ENCODE results near the gene HP1BP3. TPM values are rescaled to one million over a fixed set of nuclear protein-coding genes. Genes with fewer than 3 reads are reported as not detected.
"Not testable (repeated sequence)": the region's sequence is repeated elsewhere in the genome, so short reads cannot be mapped to it uniquely, and the experiment has no call there.

The HP1BP3 gene
- total RNA-seq, 1 donor, result 279 TPM

DNA sequence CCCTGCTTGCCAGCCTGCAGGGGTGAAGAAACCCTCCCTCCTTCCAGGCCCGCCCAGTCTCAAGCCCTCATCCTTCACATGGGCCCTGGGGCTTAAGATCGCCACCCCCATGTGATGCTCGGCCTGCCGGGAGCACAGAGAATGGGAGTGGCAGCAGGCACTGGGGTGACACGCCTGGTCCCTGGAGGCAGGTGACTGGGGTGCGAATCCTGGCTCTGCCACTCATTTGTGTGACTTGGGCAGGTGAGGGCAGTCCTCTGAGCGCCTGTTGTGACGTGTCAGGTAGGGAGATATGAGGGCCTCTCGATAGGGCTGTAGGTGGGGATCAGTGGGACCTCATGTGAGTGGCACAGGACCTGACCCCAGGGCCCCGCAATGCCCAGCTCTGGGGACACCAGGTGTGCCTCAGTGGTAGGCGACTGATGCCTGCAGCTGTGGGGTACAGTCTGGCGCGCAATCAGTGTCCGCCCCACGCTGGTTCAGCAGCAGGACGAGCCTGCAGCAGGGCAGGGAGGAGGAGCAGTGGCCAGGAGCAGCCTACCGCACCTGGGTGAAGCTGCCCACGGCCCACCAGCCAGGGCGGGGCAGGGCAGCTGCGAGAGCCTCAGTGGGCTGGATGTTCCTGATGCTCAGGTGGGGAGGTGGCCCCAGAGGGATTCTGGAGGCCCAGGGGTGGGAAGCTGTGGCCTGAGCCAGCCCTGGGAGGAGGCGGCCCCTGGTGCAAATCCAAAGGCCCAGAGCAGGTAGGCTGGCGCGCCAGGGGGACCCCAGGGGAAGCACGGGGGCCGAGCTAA is 60.8 kb downstream of the HP1BP3 start:
- Histone ChIP-seq H3K4me1 (ENCODE audit: insufficient read depth, low read length) (peaks cover 3% of the 10 kb centered on the region), H3K4me3 (ENCODE audit: low read length) (no peak overlapping the region), H3K27me3 (ENCODE audit: insufficient read depth, low read length) (peaks cover 23% of the 10 kb centered on the region), H3K9me3 (ENCODE audit: low read depth, low read length) (no peaks in the 10 kb centered on the region)

DNA sequence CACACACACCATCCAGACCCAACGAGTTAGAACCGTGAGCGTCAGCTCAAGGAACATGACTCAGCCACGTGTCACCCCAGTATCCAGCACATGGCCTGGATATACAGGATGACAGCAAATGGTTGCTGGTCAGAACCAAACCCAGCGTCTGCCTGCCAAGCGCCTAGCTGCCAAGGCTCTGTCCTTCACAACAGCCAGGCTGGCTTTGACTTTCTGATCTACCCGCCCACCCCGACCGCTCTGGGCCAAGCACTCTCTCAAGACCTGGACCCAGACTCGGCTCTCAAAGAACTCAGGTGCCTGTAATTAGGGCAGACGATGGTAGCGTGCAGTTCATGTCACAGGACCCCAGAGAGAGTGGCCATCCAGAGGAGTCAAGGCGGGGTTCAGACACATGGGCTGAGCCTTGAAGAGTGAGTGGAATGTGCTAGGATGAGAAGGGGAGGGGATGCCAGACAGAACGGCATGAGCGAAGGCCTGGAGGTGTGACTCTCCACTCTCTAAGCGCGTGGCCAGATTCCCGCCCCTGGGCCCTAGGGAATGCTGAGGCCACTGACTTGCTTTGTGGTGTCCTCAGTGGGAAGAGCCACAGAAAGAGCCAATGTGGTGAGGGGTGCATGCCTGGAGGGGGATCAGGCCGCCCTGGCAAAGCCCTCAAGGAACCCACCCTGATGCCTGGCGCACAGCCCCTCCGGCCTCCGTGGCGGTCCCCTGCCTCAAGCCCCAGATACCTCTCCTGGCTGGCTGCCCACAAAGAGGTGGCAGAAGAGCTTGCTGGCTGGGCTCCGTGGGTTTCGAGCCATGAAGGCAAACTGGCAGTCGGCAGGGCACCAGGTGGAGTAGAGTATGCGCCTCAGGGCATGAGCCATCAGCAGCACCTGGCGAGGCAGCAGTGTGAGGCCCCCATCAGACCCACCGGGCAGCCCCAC is 61.7 kb downstream of the HP1BP3 start:
- Histone ChIP-seq H3K27me3 (ENCODE audit: insufficient read depth, low read length) (peaks cover 14% of the 10 kb centered on the region), H3K4me1 (ENCODE audit: insufficient read depth, low read length) (no peaks in the 10 kb centered on the region), H3K9me3 (ENCODE audit: low read depth, low read length) (no peaks in the 10 kb centered on the region), H3K4me3 (ENCODE audit: low read length) (no peak overlapping the region)

GRCh38 chr1:20724364-20725188 is 62.5 kb downstream of the HP1BP3 start:
- Histone ChIP-seq H3K4me1 (ENCODE audit: insufficient read depth, low read length) (no peaks in the 10 kb centered on the region), H3K4me3 (ENCODE audit: low read length) (no peak overlapping the region), H3K9me3 (ENCODE audit: low read depth, low read length) (no peaks in the 10 kb centered on the region), H3K27me3 (ENCODE audit: insufficient read depth, low read length) (peaks cover 5% of the 10 kb centered on the region)

DNA sequence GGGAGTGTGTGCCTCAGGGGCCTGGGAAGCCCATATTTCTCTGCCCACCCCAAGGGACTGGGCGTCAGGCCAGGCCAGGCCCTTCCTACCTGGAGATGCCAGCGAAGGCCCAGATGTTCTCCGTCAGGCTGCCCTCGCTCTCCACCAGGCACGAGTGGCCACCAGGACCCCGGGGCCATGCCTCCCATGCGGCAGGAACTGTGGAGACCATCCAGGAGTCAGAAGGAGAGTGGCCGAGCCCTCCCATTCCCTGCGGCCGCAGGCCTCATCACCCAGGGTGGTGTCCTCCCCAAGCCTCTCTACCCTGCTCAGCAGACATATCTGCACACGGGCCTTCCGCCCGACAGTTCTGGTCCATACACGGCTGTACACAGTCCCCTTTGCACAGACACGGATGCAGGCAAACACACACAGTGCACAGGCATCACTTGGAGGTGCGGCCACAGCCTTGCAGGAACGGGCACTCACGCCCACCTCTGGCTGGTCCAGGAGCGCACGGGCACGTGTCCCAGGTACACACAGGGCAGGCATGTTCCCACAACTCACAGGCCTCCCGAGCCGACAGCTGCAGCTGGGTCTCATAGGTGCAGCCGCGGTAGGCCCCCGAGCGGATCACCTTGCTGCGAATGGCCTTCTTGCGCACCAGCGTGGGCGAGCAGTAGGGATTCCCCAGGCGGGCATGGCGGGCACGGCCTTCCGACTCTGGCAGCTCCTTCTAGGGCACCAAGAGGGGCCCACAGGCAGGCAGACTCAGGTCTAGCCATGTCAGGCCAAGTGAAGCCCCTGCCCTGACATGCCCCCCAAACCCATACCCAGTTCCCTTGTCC is 63.4 kb downstream of the HP1BP3 start:
- Histone ChIP-seq H3K9me3 (ENCODE audit: low read depth, low read length) (no peaks in the 10 kb centered on the region), H3K4me3 (ENCODE audit: low read length) (no peak overlapping the region), H3K4me1 (ENCODE audit: insufficient read depth, low read length) (no peaks in the 10 kb centered on the region), H3K27me3 (ENCODE audit: insufficient read depth, low read length) (peaks cover 8% of the 10 kb centered on the region)

- Histone ChIP-seq H3K4me3 (ENCODE audit: low read length) (no peak overlapping the region), H3K4me1 (ENCODE audit: insufficient read depth, low read length) (no peaks in the 10 kb centered on the region), H3K27me3 (ENCODE audit: insufficient read depth, low read length) (peaks cover 13% of the 10 kb centered on the region), H3K9me3 (ENCODE audit: low read depth, low read length) (no peaks in the 10 kb centered on the region)
Observed at GRCh38 chr1:20723159-20723536, 64.0 kb downstream of the HP1BP3 start.

DNA sequence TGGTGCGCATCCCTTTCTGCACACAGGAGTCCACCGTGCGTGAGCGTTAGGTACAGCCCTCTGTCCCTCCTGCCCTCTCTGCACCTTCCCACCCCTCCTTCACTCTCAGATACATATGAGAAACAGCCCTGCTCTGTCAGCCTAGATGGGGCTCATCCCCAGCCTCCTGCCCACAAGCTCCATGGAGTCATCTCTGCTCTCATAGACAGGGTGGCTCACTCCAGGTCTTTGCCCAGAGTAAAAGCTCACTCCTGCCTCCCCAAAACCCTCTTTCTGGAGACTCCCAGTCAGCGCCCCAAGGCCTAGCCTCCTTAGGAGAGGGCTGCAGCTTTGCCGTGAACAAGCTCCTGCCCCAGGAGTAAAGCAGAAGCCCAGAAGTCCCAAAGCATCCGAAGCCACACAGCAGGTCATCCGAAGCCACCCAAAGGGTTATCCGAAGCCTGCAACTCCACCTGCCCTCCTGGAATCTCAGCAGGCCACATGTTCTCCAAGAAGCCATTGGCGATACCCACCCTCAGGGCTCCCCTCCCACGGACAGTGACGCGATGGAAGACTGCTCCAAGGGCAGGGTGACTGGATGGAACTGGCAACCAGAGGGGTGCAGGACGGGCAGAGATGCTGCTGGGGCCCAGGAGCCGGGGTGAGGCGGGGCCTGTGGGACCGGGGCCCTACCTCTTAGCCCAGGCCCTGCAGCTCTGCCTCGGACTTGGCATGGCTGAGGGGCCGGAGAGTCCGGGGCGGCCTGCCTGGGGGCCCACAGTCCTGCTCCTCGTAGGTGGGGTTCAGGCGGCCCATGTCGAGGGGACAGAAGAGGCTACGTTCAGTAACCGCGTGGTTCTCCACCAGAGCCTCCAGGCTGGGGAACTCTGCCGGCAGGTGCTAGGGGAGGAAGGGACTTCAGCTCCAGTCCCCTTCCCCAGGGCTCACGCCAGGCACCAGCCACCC is 65.7 kb downstream of the HP1BP3 start:
- Histone ChIP-seq H3K9me3 (ENCODE audit: low read depth, low read length) (no peaks in the 10 kb centered on the region), H3K27me3 (ENCODE audit: insufficient read depth, low read length) (peaks cover 26% of the 10 kb centered on the region), H3K4me1 (ENCODE audit: insufficient read depth, low read length) (peaks cover 8% of the 10 kb centered on the region), H3K4me3 (ENCODE audit: low read length) (no peak overlapping the region)

DNA sequence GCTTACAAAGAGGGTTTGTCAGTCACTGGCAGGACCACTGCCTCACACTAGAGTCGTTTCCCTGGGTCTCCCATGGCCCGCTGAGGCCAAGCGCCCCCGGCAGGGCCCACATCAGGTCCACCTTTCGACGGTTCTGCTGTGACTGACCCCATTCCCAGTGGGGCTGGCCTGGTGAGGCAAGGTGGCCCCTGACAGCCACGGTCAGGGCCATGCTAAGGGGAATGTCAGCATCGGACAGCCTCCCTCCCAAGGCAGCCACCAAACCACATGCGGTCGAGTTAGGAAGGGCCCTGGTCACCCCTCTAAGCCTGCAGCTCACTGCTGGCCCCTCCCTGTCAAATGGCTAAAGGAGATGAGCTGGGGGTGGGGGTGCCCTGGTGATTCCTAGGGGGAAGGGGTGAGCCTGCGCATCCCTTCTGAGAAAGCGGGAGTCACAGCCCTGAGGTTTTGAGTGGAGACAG is 66.4 kb downstream of the HP1BP3 start:
- Histone ChIP-seq H3K4me1 (ENCODE audit: insufficient read depth, low read length) (peaks cover 8% of the 10 kb centered on the region), H3K4me3 (ENCODE audit: low read length) (no peak overlapping the region), H3K9me3 (ENCODE audit: low read depth, low read length) (no peaks in the 10 kb centered on the region), H3K27me3 (ENCODE audit: insufficient read depth, low read length) (peaks cover 31% of the 10 kb centered on the region)

- H3K9me3 ChIP-seq (ENCODE audit: low read depth, low read length), result no peaks in the 10 kb centered on the region
- H3K4me3 ChIP-seq (ENCODE audit: low read length), result no peak overlapping the region
- H3K4me1 ChIP-seq (ENCODE audit: insufficient read depth, low read length), result peaks cover 8% of the 10 kb centered on the region
- peaks cover 31% of the 10 kb centered on the region for H3K27me3 ChIP-seq (ENCODE audit: insufficient read depth, low read length)
Observed at GRCh38 chr1:20719871-20720620, 67.1 kb downstream of the HP1BP3 start.

- Histone ChIP-seq H3K9me3 (ENCODE audit: low read depth, low read length) (no peaks in the 10 kb centered on the region), H3K27me3 (ENCODE audit: insufficient read depth, low read length) (peaks cover 31% of the 10 kb centered on the region), H3K4me1 (ENCODE audit: insufficient read depth, low read length) (peaks cover 8% of the 10 kb centered on the region), H3K4me3 (ENCODE audit: low read length) (no peak overlapping the region)
Observed at GRCh38 chr1:20719261-20719660, 67.8 kb downstream of the HP1BP3 start.

- peaks cover 31% of the 10 kb centered on the region for H3K27me3 ChIP-seq (ENCODE audit: insufficient read depth, low read length)
- H3K4me3 ChIP-seq (ENCODE audit: low read length); H3K9me3 ChIP-seq (ENCODE audit: low read depth, low read length); H3K4me1 ChIP-seq (ENCODE audit: insufficient read depth, low read length): not testable (repeated sequence)
Observed at GRCh38 chr1:20718343-20718882, 68.7 kb downstream of the HP1BP3 start.

GRCh38 chr1:20717452-20718342 is 69.4 kb downstream of the HP1BP3 start, which contains the start of gene KIF17:
TSS of gene KIF17 (minus strand) at chr1:20718007. CDS start at chr1:20717706, 301 bp downstream.
- Histone ChIP-seq H3K27me3 (ENCODE audit: insufficient read depth, low read length) (peaks cover 31% of the 10 kb centered on the region), H3K9me3 (ENCODE audit: low read depth, low read length) (no peaks in the 10 kb centered on the region), H3K4me3 (ENCODE audit: low read length) (no peak within 1 kb of the TSS), H3K4me1 (ENCODE audit: insufficient read depth, low read length) (peaks cover 8% of the 10 kb centered on the region)

DNA sequence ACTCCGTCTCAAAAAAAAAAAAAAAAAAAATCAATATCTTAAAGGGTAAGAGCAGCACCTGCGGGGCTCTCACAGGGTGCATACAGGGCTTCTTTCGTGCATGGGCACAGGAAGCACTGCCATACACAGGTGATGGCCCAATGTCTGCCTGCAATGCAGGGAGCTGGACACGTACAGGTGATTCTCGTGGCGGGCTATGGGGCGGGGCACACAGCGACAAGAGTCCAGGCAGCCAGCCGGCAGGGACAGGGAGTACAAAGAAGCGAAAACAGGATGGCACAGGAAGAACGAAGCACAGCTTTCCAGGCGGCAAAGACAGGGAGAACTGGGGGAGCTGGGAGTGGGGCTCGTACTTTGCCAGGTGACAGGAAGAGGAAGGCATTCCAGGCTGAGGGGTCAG is 70.9 kb downstream of the HP1BP3 start:
- peaks cover 8% of the 10 kb centered on the region for H3K4me1 ChIP-seq (ENCODE audit: insufficient read depth, low read length)
- H3K9me3 ChIP-seq (ENCODE audit: low read depth, low read length), result no peaks in the 10 kb centered on the region
- H3K4me3 ChIP-seq (ENCODE audit: low read length), result no peak overlapping the region
- H3K27me3 ChIP-seq (ENCODE audit: insufficient read depth, low read length), result peaks cover 31% of the 10 kb centered on the region
